ENCODE measurements around the gene HES6. TPM values are rescaled to one million over a fixed set of nuclear protein-coding genes. Genes with fewer than 3 reads are reported as not detected.

Gene HES6
- total and polyA plus RNA-seq, 7 donors, result 4.1 to 54.5 (median 13.1) TPM

DNA sequence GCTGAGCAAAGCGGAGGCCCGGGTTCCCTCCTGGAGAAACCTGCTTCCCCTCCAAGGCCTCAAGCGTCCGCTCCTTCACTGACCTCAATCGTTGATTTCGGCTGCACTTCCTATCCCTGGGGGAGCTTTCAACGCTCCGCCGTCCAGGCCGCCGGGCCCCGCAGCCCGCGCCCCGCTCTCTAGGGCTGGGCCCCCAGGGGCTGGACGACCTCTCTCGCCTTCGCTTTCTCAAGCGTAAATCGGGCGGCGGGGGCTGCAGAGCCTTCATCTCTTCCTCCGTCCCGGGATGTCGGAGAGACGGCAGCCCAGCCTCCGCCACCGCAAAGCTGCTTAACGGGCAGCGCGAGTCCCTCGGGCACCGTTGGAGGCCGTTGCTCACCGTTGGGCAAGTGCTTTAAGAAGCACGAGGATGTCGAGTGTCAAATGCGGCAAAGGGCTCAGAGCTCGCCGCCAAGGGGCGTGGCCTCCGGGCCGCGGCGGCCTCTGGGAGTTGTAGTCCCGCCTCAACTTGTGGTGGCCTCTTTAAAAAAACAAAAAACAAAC is 8.5 kb downstream of the HES6 start:
- no peaks in the 10 kb centered on the region for H3K36me3 ChIP-seq (ENCODE audit: insufficient read depth in 1 of 2, low read depth in 1 of 2)
- ATAC-seq (peak; percentile 74 to 93 (median 86)), DNase-seq (peak; percentile 83 to 92)
- intact Hi-C loops (cut with DNase I), result no loop called here
- H3K4me1 ChIP-seq, result no peaks in the 10 kb centered on the region
- H3K27me3 ChIP-seq (ENCODE audit: insufficient read depth in 3 of 3, low read length in 2 of 3), result no peaks in the 10 kb centered on the region
- H3K9me3 ChIP-seq, result no peaks in the 10 kb centered on the region
- 6 to 20% (median 8%) methylated on average over 45 to 46 of the region's 46 CpGs for WGBS, 3 donors
- H3K4me3 ChIP-seq, result peak overlapping the region; percentile 64
- peak overlapping the region; percentile 23 for H3K27ac ChIP-seq
- TF ChIP-seq, protein P1, sequence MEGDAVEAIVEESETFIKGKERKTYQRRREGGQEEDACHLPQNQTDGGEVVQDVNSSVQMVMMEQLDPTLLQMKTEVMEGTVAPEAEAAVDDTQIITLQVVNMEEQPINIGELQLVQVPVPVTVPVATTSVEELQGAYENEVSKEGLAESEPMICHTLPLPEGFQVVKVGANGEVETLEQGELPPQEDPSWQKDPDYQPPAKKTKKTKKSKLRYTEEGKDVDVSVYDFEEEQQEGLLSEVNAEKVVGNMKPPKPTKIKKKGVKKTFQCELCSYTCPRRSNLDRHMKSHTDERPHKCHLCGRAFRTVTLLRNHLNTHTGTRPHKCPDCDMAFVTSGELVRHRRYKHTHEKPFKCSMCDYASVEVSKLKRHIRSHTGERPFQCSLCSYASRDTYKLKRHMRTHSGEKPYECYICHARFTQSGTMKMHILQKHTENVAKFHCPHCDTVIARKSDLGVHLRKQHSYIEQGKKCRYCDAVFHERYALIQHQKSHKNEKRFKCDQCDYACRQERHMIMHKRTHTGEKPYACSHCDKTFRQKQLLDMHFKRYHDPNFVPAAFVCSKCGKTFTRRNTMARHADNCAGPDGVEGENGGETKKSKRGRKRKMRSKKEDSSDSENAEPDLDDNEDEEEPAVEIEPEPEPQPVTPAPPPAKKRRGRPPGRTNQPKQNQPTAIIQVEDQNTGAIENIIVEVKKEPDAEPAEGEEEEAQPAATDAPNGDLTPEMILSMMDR (IDR thresholded peaks at IDR 0.05), result no peak

DNA sequence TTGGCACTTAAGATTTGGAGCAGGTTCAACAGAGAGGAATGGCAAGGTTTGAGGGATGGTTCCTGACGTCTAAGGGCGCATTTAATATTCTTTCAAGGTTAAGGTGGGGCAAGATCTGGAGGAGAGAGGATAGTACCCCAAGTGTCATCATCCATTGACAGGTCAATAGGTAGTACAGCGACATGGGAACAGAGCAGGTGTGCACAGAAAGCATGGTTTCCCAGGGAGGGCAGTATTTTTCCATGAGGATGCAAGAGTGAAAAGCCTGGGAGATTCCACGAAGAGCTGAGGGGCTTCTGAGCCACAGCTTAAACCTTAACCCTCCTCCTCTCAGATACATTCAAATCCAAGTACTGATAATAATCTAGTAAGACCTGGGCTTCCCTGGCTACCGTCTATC is 9.1 kb downstream of the HES6 start:
- H3K27me3 ChIP-seq (ENCODE audit: insufficient read depth in 3 of 3, low read length in 2 of 3), result no peaks in the 10 kb centered on the region
- H3K36me3 ChIP-seq (ENCODE audit: insufficient read depth in 1 of 2, low read depth in 1 of 2), result no peaks in the 10 kb centered on the region
- TF ChIP-seq, protein P1 (IDR thresholded peaks at IDR 0.05), result no peak
- H3K4me3 ChIP-seq, result peak overlapping the region; percentile 64
- no peaks in the 10 kb centered on the region for H3K4me1 ChIP-seq
- 81 to 84% (median 83%) methylated on average over 5 of the region's 5 CpGs for WGBS, 3 donors
- ATAC-seq (no peak), DNase-seq (no peak)
- H3K27ac ChIP-seq, result no peak overlapping the region
- intact Hi-C loops (cut with DNase I), result no loop called here
- no peaks in the 10 kb centered on the region for H3K9me3 ChIP-seq

DNA sequence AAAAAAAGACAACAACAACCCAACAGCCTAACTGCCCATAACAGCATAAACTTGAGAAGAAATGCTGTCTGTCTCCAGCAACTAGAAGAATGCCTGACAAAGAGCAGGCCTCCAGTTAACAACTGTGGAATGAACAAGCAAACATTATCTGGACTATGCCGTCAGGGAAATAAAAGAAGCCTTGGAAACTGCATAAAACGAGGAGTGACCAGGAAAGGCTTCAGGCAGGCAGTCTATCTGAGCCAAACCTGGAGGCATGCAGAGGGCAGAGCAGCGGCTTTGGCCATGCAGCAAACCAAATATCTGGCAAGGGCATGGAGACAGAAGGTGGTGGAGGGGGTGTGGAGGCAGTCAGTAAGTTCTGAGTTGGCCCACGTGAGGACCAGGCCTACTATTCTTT is 11.1 kb downstream of the HES6 start:
- Histone ChIP-seq H3K27me3 (ENCODE audit: insufficient read depth in 3 of 3, low read length in 2 of 3) (no peaks in the 10 kb centered on the region), H3K9me3 (no peaks in the 10 kb centered on the region), H3K4me1 (no peaks in the 10 kb centered on the region), H3K36me3 (ENCODE audit: insufficient read depth in 1 of 2, low read depth in 1 of 2) (no peaks in the 10 kb centered on the region), H3K4me3 (no peak overlapping the region), H3K27ac (no peak overlapping the region)
- ATAC-seq (peak in 1 of 4 donors; percentile 20), DNase-seq (no peak)
- intact Hi-C loops (cut with DNase I), result no loop called here
- TF ChIP-seq, protein P1 (IDR thresholded peaks at IDR 0.05), result no peak
- 31 to 45% (median 34%) methylated on average over 4 of the region's 4 CpGs for WGBS, 3 donors

DNA sequence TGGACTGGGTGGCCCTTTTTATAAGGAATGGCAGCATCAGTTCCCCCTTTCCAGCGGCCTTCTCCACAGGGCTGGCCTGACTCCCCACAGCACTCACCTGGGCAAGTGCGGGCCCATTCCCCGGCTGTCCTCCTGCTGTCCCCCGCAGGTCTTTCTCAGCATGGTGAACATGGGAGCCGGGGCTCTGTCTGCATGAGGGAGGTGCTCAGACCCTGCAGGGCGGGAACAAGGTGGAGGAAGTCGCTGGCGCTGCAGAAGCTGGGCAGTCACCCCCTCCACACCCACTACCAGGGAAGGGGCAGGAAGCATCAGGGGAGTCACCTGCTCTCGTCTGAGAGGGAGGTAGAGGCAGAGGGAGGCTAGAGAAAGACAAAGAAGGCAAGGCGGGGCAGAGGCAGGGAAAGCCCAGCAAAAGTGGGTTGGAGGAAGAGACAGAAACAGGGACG is 12.2 kb downstream of the HES6 start:
- Histone ChIP-seq H3K36me3 (ENCODE audit: insufficient read depth in 1 of 2, low read depth in 1 of 2) (no peaks in the 10 kb centered on the region), H3K9me3 (no peaks in the 10 kb centered on the region), H3K4me1 (no peaks in the 10 kb centered on the region), H3K4me3 (no peak overlapping the region), H3K27ac (no peak overlapping the region), H3K27me3 (ENCODE audit: insufficient read depth in 3 of 3, low read length in 2 of 3) (no peaks in the 10 kb centered on the region)
- TF ChIP-seq, protein P1 (IDR thresholded peaks at IDR 0.05), result no peak
- no peak for DNase-seq
- 88 to 93% (median 92%) methylated on average over 11 of the region's 11 CpGs for WGBS, 3 donors
- no peak for ATAC-seq
- intact Hi-C loops (cut with DNase I), result no loop called here
